Measurements from ENCODE around the gene ITPK1.

The ITPK1 gene

DNA sequence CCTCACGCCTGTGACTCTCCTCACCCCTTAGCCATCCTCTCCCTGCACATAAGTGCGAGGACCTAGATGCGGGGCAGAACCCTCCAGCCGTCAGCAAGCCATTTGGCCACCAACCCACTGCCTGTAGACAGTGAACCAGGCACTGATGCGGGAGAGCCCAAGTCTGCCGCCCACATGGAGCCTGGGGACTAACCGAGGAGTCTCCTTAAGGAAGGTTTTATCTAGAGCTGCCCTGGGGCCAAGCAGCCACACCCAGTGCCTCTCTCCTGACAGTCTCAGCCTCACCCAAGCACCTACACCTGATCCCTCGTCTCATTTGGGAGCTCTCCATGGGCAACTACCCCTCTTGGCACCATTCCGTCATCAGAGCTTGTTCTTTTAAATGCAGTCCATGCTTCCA is 120.1 kb downstream of the ITPK1 start:
- Histone ChIP-seq H2AFZ (ENCODE audit: low read depth, low read length) (no peak overlapping the region), H4K20me1 (ENCODE audit: insufficient read depth, low read length) (no peaks in the 10 kb centered on the region), H3K4me1 (ENCODE audit: low read length) (no peaks in the 10 kb centered on the region), H3K9ac (ENCODE audit: low read length) (no peak overlapping the region), H3K36me3 (replicated peaks; ENCODE audit: low read depth, low read length) (no peaks in the 10 kb centered on the region), H3K27ac (ENCODE audit: low read length) (no peak overlapping the region), H3K9me3 (ENCODE audit: insufficient read depth, low read length) (no peaks in the 10 kb centered on the region), H3K79me2 (ENCODE audit: low read length) (no peaks in the 10 kb centered on the region), H3K27me3 (ENCODE audit: low read depth, low read length) (no peaks in the 10 kb centered on the region), H3K4me2 (ENCODE audit: low read length) (no peak overlapping the region), H3K4me3 (ENCODE audit: low read length) (no peak overlapping the region)
- TF ChIP-seq, protein P1, sequence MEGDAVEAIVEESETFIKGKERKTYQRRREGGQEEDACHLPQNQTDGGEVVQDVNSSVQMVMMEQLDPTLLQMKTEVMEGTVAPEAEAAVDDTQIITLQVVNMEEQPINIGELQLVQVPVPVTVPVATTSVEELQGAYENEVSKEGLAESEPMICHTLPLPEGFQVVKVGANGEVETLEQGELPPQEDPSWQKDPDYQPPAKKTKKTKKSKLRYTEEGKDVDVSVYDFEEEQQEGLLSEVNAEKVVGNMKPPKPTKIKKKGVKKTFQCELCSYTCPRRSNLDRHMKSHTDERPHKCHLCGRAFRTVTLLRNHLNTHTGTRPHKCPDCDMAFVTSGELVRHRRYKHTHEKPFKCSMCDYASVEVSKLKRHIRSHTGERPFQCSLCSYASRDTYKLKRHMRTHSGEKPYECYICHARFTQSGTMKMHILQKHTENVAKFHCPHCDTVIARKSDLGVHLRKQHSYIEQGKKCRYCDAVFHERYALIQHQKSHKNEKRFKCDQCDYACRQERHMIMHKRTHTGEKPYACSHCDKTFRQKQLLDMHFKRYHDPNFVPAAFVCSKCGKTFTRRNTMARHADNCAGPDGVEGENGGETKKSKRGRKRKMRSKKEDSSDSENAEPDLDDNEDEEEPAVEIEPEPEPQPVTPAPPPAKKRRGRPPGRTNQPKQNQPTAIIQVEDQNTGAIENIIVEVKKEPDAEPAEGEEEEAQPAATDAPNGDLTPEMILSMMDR (IDR thresholded peaks at IDR 0.05; ENCODE audit: low read depth, low read length), result no peak
- TF ChIP-seq EZH2phosphoT487 (IDR thresholded peaks at IDR 0.05; ENCODE audit: low read depth), result no peak

DNA sequence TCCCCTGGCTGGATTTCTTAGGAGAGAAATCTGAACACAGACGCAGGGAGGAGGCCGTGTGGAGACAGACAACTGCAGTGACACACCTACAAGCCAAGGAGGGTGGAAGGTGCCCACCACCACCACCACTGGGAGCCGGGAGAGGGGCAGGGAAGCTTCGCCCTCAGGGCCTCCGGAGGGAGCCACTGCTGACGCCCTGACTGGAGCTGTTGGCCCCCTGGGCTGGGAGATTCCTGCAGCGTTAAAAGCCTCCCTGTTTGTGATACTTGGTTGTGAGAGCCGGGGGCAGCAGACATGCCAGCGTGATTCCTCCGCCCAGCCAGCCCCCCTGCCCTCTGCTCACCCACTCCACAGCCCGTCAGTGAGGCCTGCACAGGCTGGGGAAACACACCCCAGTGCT is 120.8 kb downstream of the ITPK1 start:
- no peaks in the 10 kb centered on the region for H3K79me2 ChIP-seq (ENCODE audit: low read length)
- no peak overlapping the region for H3K9ac ChIP-seq (ENCODE audit: low read length)
- no peaks in the 10 kb centered on the region for H3K4me1 ChIP-seq (ENCODE audit: low read length)
- H3K27ac ChIP-seq (ENCODE audit: low read length), result no peak overlapping the region
- H2AFZ ChIP-seq (ENCODE audit: low read depth, low read length), result no peak overlapping the region
- TF ChIP-seq, protein P1 (IDR thresholded peaks at IDR 0.05; ENCODE audit: low read depth, low read length), result no peak
- no peak for TF ChIP-seq EZH2phosphoT487 (IDR thresholded peaks at IDR 0.05; ENCODE audit: low read depth)
- H3K4me3 ChIP-seq (ENCODE audit: low read length), result no peak overlapping the region
- no peaks in the 10 kb centered on the region for H3K27me3 ChIP-seq (ENCODE audit: low read depth, low read length)
- no peaks in the 10 kb centered on the region for H4K20me1 ChIP-seq (ENCODE audit: insufficient read depth, low read length)
- no peaks in the 10 kb centered on the region for H3K9me3 ChIP-seq (ENCODE audit: insufficient read depth, low read length)
- no peak overlapping the region for H3K4me2 ChIP-seq (ENCODE audit: low read length)
- no peaks in the 10 kb centered on the region for H3K36me3 ChIP-seq (replicated peaks; ENCODE audit: low read depth, low read length)

DNA sequence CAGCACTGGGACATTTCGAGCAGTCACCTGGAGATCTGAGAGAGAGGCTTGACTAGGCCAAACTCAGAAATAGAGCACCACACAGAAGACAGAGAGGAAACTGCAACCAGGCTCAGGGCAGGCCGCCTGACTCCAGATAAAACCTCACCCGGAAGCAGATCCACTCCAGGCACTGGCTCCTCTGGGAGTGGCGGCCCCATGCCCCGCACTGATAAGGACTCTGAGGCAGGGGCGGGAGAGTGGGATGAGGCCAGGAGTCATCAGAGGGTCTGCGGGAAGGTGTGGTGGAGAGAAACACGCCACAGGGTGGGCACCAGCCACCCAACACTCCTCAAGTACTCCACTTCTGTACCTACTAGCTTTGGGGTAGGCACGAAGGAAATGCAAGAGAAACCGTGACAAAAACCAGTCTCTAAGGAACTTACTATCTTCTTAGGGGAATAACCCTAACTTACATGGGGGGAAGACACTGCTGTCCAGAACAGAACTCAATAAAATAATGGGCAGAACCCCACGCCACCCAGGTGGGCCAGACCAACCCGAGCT is 121.5 kb downstream of the ITPK1 start:
- Histone ChIP-seq H4K20me1 (ENCODE audit: insufficient read depth, low read length) (no peaks in the 10 kb centered on the region), H3K27me3 (ENCODE audit: low read depth, low read length) (no peaks in the 10 kb centered on the region), H2AFZ (ENCODE audit: low read depth, low read length) (no peak overlapping the region), H3K4me1 (ENCODE audit: low read length) (no peaks in the 10 kb centered on the region), H3K36me3 (replicated peaks; ENCODE audit: low read depth, low read length) (no peaks in the 10 kb centered on the region), H3K27ac (ENCODE audit: low read length) (no peak overlapping the region), H3K4me3 (ENCODE audit: low read length) (no peak overlapping the region), H3K9me3 (ENCODE audit: insufficient read depth, low read length) (no peaks in the 10 kb centered on the region), H3K79me2 (ENCODE audit: low read length) (no peaks in the 10 kb centered on the region), H3K9ac (ENCODE audit: low read length) (no peak overlapping the region), H3K4me2 (ENCODE audit: low read length) (no peak overlapping the region)
- no peak for TF ChIP-seq EZH2phosphoT487 (IDR thresholded peaks at IDR 0.05; ENCODE audit: low read depth)
- TF ChIP-seq, protein P1 (IDR thresholded peaks at IDR 0.05; ENCODE audit: low read depth, low read length), result no peak

DNA sequence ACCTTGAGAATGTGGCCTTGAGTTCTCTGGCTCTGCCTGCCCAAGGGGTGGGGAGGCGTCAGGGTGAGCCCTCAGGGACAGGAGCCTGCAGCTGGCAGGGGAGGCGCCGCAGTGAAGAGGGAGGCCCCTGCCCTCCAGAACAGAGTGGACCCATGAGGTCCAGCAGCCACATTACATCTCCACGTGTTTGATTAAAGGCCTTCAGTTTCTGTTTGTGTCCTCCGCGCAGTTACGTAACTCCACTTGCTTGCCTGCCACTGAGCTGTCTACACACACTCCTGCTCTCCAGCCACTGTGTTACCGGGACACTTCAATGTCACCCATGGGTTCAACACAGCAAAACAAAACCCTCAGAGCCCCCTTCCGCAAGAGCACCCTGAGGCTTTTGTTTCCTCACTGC is 122.4 kb downstream of the ITPK1 start:
- Histone ChIP-seq H4K20me1 (ENCODE audit: insufficient read depth, low read length) (no peaks in the 10 kb centered on the region), H3K4me1 (ENCODE audit: low read length) (no peaks in the 10 kb centered on the region), H3K9me3 (ENCODE audit: insufficient read depth, low read length) (no peaks in the 10 kb centered on the region), H3K27me3 (ENCODE audit: low read depth, low read length) (no peaks in the 10 kb centered on the region), H3K27ac (ENCODE audit: low read length) (no peak overlapping the region), H3K79me2 (ENCODE audit: low read length) (no peaks in the 10 kb centered on the region), H2AFZ (ENCODE audit: low read depth, low read length) (no peak overlapping the region), H3K9ac (ENCODE audit: low read length) (no peak overlapping the region), H3K36me3 (replicated peaks; ENCODE audit: low read depth, low read length) (no peaks in the 10 kb centered on the region), H3K4me2 (ENCODE audit: low read length) (no peak overlapping the region), H3K4me3 (ENCODE audit: low read length) (no peak overlapping the region)
- TF ChIP-seq, protein P1 (IDR thresholded peaks at IDR 0.05; ENCODE audit: low read depth, low read length), result no peak
- no peak for TF ChIP-seq EZH2phosphoT487 (IDR thresholded peaks at IDR 0.05; ENCODE audit: low read depth)
